ENCODE results near the gene FAM50B. TPM values are rescaled to one million over a fixed set of nuclear protein-coding genes. Genes with fewer than 3 reads are reported as not detected.

The FAM50B gene
- total RNA-seq, 2 donors from 2014 or later = 3.2 to 3.9 TPM

- Histone ChIP-seq H3K9ac (ENCODE audit: low read depth in 2 of 2, low read length in 2 of 2) (no peak overlapping the region), H3K27me3 (no peaks in the 10 kb centered on the region), H3K27ac (no peak overlapping the region), H3K36me3 (no peaks in the 10 kb centered on the region), H3K4me1 (no peaks in the 10 kb centered on the region), H3K9me3 (no peaks in the 10 kb centered on the region), H3K4me3 (no peak overlapping the region)
- intact Hi-C loops (cut with DNase I) = no loop called here
- DNase-seq = no peak
- no peak for TF ChIP-seq CTCF (IDR thresholded peaks at IDR 0.05)
Observed at GRCh38 chr6:3882431-3882830, 33.3 kb downstream of the FAM50B start.

GRCh38 chr6:3882866-3883265 lies 33.7 kb downstream of the FAM50B start:
- intact Hi-C loops (cut with DNase I) = no loop called here

GRCh38 chr6:3884007-3884745 lies 35.0 kb downstream of the FAM50B start:
- intact Hi-C loops (cut with DNase I) = no loop called here
- Histone ChIP-seq H3K4me3 (no peak overlapping the region), H3K27ac (no peak overlapping the region), H3K4me1 (no peaks in the 10 kb centered on the region), H3K36me3 (no peaks in the 10 kb centered on the region), H3K9ac (ENCODE audit: low read depth in 2 of 2, low read length in 2 of 2) (no peak overlapping the region), H3K9me3 (no peaks in the 10 kb centered on the region), H3K27me3 (no peaks in the 10 kb centered on the region)
- TF ChIP-seq CTCF (IDR thresholded peaks at IDR 0.05) = no peak
- no peak for DNase-seq

More at GRCh38 chr6:3882866-3883265, 33.7 kb downstream of the FAM50B start:
- H3K27me3 ChIP-seq = no peaks in the 10 kb centered on the region
- H3K4me3 ChIP-seq = no peak overlapping the region
- TF ChIP-seq CTCF (IDR thresholded peaks at IDR 0.05) = no peak
- H3K4me1 ChIP-seq = no peaks in the 10 kb centered on the region
- H3K36me3 ChIP-seq = no peaks in the 10 kb centered on the region
- H3K9ac ChIP-seq (ENCODE audit: low read depth in 2 of 2, low read length in 2 of 2) = no peak overlapping the region
- no peak for DNase-seq
- no peak overlapping the region for H3K27ac ChIP-seq
- no peaks in the 10 kb centered on the region for H3K9me3 ChIP-seq

- intact Hi-C loops (cut with DNase I) = loop anchor here (5.0 kb wide), 1 partner anchor 143 kb away; no protein-coding TSS in a partner anchor
- no peaks in the 10 kb centered on the region for H3K36me3 ChIP-seq
- no peaks in the 10 kb centered on the region for H3K4me1 ChIP-seq
- DNase-seq = no peak
- H3K9ac ChIP-seq (ENCODE audit: low read depth in 2 of 2, low read length in 2 of 2) = no peak overlapping the region
- H3K4me3 ChIP-seq = no peak overlapping the region
- H3K27ac ChIP-seq = no peak overlapping the region
- TF ChIP-seq CTCF (IDR thresholded peaks at IDR 0.05) = no peak
- no peaks in the 10 kb centered on the region for H3K27me3 ChIP-seq
- no peaks in the 10 kb centered on the region for H3K9me3 ChIP-seq
Observed at GRCh38 chr6:3885262-3886036, 36.3 kb downstream of the FAM50B start.

GRCh38 chr6:3887150-3887700 lies 38.1 kb downstream of the FAM50B start:
- no peaks in the 10 kb centered on the region for H3K9me3 ChIP-seq
- intact Hi-C loops (cut with DNase I) = loop anchor here (5.0 kb wide), 1 partner anchor 145 kb away; no protein-coding TSS in a partner anchor

More at GRCh38 chr6:3887150-3887700, 38.1 kb downstream of the FAM50B start:
- Histone ChIP-seq H3K9ac (ENCODE audit: low read depth in 2 of 2, low read length in 2 of 2) (no peak overlapping the region), H3K4me3 (no peak overlapping the region), H3K36me3 (no peaks in the 10 kb centered on the region), H3K27me3 (no peaks in the 10 kb centered on the region), H3K4me1 (no peaks in the 10 kb centered on the region), H3K27ac (no peak overlapping the region)
- DNase-seq = no peak
- peak; percentile 28 for TF ChIP-seq CTCF (IDR thresholded peaks at IDR 0.05)

All from colonic mucosa (tissue), 4 donors.